Measurements from ENCODE around the gene GRIPAP1.

GRIPAP1 gene

DNA sequence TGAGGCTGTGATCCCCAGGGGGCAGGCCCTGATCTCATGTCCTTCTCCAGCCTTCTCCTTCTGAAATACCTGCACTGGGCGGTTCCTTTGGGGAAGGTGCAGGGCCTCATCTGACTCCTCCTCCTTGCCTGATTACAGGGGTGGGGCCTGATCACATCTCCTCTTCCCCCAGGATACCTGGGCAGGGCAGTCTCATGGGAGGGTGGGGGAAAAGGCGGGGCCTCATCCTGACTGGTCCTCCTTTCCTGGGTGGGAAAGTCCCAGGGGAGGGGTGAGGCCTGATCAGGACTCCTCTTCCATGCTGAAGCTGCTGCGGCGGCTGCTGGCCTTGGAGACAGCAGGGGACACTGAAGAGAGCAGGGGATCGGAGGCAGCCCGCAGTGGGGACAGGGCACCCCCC, 27.8 kb upstream of the GRIPAP1 start:
- no peak overlapping the region for H3K4me2 ChIP-seq (ENCODE audit: low read length)
- H3K9me3 ChIP-seq (replicated peaks; ENCODE audit: low read length), result no peaks in the 10 kb centered on the region
- H3K9ac ChIP-seq (ENCODE audit: low read depth, low read length), result no peak overlapping the region
- peaks cover 41% of the 10 kb centered on the region for H3K36me3 ChIP-seq (ENCODE audit: insufficient read depth, low read length)
- H3K27me3 ChIP-seq (ENCODE audit: control insufficient read depth, insufficient read depth, low read length), result no peaks in the 10 kb centered on the region
- H3K4me1 ChIP-seq (ENCODE audit: control insufficient read depth, insufficient read depth, low read length), result no peaks in the 10 kb centered on the region
- no peak overlapping the region for H3K4me3 ChIP-seq (ENCODE audit: low read length)

GRCh38 chrX:49019599-49020249, 17.7 kb upstream of the GRIPAP1 start:
- no peak overlapping the region for H3K9ac ChIP-seq (ENCODE audit: low read depth, low read length)
- H3K36me3 ChIP-seq (ENCODE audit: insufficient read depth, low read length), result no peaks in the 10 kb centered on the region
- no peaks in the 10 kb centered on the region for H3K4me1 ChIP-seq (ENCODE audit: control insufficient read depth, insufficient read depth, low read length)
- no peaks in the 10 kb centered on the region for H3K9me3 ChIP-seq (replicated peaks; ENCODE audit: low read length)
- H3K4me2 ChIP-seq (ENCODE audit: low read length), result no peak overlapping the region
- H3K27me3 ChIP-seq (ENCODE audit: control insufficient read depth, insufficient read depth, low read length), result no peaks in the 10 kb centered on the region
- H3K4me3 ChIP-seq (ENCODE audit: low read length), result no peak overlapping the region

DNA sequence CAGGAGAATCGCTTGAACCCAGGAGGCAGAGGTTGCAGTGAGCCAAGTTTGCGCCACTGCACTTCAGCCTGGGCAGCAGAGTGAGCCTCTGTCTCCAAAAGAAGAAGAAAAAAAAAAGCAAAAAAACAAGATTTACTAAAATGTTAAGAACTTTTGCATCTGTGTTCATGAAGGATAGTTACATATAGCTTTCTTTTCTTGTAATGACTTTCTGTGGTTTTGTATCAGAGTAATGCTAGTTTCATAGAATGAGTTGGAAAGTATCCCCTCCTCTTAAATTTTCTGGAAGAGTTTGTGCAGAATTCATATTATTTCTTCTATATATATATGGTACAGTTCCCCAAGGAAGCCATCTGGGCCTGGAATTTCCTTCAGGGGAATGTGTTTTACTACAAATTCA, 17.0 kb upstream of the GRIPAP1 start:
- Histone ChIP-seq H3K9ac (ENCODE audit: low read depth, low read length) (no peak overlapping the region), H3K27me3 (ENCODE audit: control insufficient read depth, insufficient read depth, low read length) (no peaks in the 10 kb centered on the region), H3K4me1 (ENCODE audit: control insufficient read depth, insufficient read depth, low read length) (no peaks in the 10 kb centered on the region), H3K4me2 (ENCODE audit: low read length) (no peak overlapping the region), H3K4me3 (ENCODE audit: low read length) (no peak overlapping the region), H3K9me3 (replicated peaks; ENCODE audit: low read length) (no peaks in the 10 kb centered on the region), H3K36me3 (ENCODE audit: insufficient read depth, low read length) (no peaks in the 10 kb centered on the region)

- Histone ChIP-seq H3K27me3 (ENCODE audit: control insufficient read depth, insufficient read depth, low read length) (no peaks in the 10 kb centered on the region), H3K4me1 (ENCODE audit: control insufficient read depth, insufficient read depth, low read length) (no peaks in the 10 kb centered on the region), H3K4me2 (ENCODE audit: low read length) (no peak overlapping the region), H3K4me3 (ENCODE audit: low read length) (no peak overlapping the region), H3K36me3 (ENCODE audit: insufficient read depth, low read length) (peaks cover 1% of the 10 kb centered on the region), H3K9ac (ENCODE audit: low read depth, low read length) (no peak overlapping the region), H3K9me3 (replicated peaks; ENCODE audit: low read length) (no peaks in the 10 kb centered on the region)
Measured at GRCh38 chrX:49003696-49004095, 1.6 kb upstream of the GRIPAP1 start.

- Histone ChIP-seq H3K4me2 (ENCODE audit: low read length) (peak overlapping the region; percentile 73), H3K27me3 (ENCODE audit: control insufficient read depth, insufficient read depth, low read length) (no peaks in the 10 kb centered on the region), H3K4me1 (ENCODE audit: control insufficient read depth, insufficient read depth, low read length) (no peaks in the 10 kb centered on the region), H3K36me3 (ENCODE audit: insufficient read depth, low read length) (peaks cover 12% of the 10 kb centered on the region), H3K9ac (ENCODE audit: low read depth, low read length) (peak overlapping the region; percentile 83), H3K9me3 (replicated peaks; ENCODE audit: low read length) (no peaks in the 10 kb centered on the region), H3K4me3 (ENCODE audit: low read length) (peak overlapping the region; percentile 87)
Measured at GRCh38 chrX:49001521-49002090, 458 bp downstream of the GRIPAP1 start.

DNA sequence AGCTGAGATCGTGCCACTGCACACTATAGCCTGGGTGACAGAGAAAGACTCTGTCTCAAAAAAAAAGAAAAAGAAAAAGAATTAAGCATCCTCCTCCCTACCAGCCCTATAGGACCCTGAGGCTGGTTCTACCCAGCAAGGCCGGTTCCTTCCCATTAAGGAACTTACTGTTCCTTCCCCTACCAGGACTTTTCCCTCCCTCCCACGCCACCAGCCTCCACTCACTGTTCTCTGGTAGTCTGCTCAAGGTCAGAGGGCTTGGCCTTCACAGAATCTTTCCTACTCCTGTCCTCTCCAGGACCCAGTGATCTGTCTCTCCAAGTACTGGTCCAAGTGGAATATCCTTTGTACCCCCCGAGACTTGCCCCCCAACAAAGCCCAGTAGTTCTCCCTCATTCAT, 1.4 kb downstream of the GRIPAP1 start:
- Histone ChIP-seq H3K27me3 (ENCODE audit: control insufficient read depth, insufficient read depth, low read length) (no peaks in the 10 kb centered on the region), H3K4me2 (ENCODE audit: low read length) (peak overlapping the region; percentile 73), H3K4me3 (ENCODE audit: low read length) (no peak overlapping the region)

DNA sequence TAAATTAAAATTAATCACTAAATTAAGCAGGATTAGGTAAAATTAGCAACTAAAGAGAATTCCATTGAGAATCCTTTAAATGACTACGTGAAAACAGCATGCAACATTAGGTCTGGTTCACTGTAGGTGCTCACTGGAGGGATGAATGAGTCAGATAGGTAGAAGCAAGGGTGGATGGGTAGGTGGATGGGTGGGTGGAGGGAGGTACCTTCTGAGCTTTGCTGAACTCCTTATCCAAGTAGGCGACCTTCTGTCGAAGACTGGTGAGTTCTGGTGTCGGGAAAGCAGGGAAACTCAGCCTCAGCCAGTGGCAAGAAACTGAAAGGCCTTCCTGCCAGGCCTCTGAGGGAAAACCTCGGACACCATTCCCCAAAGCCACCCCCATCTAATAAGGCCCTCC, 3.0 kb downstream of the GRIPAP1 start:
- peaks cover 14% of the 10 kb centered on the region for H3K36me3 ChIP-seq (ENCODE audit: insufficient read depth, low read length)
- no peaks in the 10 kb centered on the region for H3K27me3 ChIP-seq (ENCODE audit: control insufficient read depth, insufficient read depth, low read length)

More for the DNA sequence above, 1.4 kb downstream of the GRIPAP1 start:
- no peaks in the 10 kb centered on the region for H3K4me1 ChIP-seq (ENCODE audit: control insufficient read depth, insufficient read depth, low read length)
- H3K9me3 ChIP-seq (replicated peaks; ENCODE audit: low read length), result no peaks in the 10 kb centered on the region
- no peak overlapping the region for H3K9ac ChIP-seq (ENCODE audit: low read depth, low read length)
- peaks cover 14% of the 10 kb centered on the region for H3K36me3 ChIP-seq (ENCODE audit: insufficient read depth, low read length)

DNA sequence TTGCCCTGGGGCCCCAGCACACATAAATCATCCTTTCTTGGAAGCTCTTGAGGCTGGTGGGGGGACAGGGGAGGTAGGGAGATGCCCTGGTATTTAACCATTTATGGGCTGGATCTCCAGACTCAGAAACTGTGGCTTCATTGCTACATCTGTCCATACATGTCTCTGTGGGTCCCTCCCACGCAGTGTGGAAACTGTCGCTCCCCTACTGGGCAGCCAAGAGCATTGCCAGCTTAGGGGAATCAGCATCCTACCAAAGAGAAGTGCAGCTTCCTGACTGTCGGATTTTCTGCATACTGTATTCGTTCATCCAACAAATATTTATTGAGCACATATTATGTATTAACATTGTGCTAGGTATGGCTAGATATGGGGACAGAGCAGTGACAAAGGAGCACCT, 3.7 kb downstream of the GRIPAP1 start:
- no peaks in the 10 kb centered on the region for H3K27me3 ChIP-seq (ENCODE audit: control insufficient read depth, insufficient read depth, low read length)
- H3K36me3 ChIP-seq (ENCODE audit: insufficient read depth, low read length), result peaks cover 14% of the 10 kb centered on the region
- H3K9ac ChIP-seq (ENCODE audit: low read depth, low read length), result no peak overlapping the region
- no peak overlapping the region for H3K4me3 ChIP-seq (ENCODE audit: low read length)
- no peaks in the 10 kb centered on the region for H3K9me3 ChIP-seq (replicated peaks; ENCODE audit: low read length)
- H3K4me1 ChIP-seq (ENCODE audit: control insufficient read depth, insufficient read depth, low read length), result no peaks in the 10 kb centered on the region
- H3K4me2 ChIP-seq (ENCODE audit: low read length), result no peak overlapping the region

More for the DNA sequence above, 3.0 kb downstream of the GRIPAP1 start:
- no peaks in the 10 kb centered on the region for H3K4me1 ChIP-seq (ENCODE audit: control insufficient read depth, insufficient read depth, low read length)
- no peaks in the 10 kb centered on the region for H3K9me3 ChIP-seq (replicated peaks; ENCODE audit: low read length)
- no peak overlapping the region for H3K4me2 ChIP-seq (ENCODE audit: low read length)
- no peak overlapping the region for H3K4me3 ChIP-seq (ENCODE audit: low read length)
- H3K9ac ChIP-seq (ENCODE audit: low read depth, low read length), result no peak overlapping the region

- peaks cover 14% of the 10 kb centered on the region for H3K36me3 ChIP-seq (ENCODE audit: insufficient read depth, low read length)
- H3K9me3 ChIP-seq (replicated peaks; ENCODE audit: low read length), result no peaks in the 10 kb centered on the region
Measured at GRCh38 chrX:48997865-48998264, 4.2 kb downstream of the GRIPAP1 start.

GRCh38 chrX:48997455-48997854, 4.6 kb downstream of the GRIPAP1 start:
- Histone ChIP-seq H3K4me2 (ENCODE audit: low read length) (no peak overlapping the region), H3K36me3 (ENCODE audit: insufficient read depth, low read length) (peaks cover 14% of the 10 kb centered on the region), H3K4me1 (ENCODE audit: control insufficient read depth, insufficient read depth, low read length) (no peaks in the 10 kb centered on the region)

More at GRCh38 chrX:48997865-48998264, 4.2 kb downstream of the GRIPAP1 start:
- H3K4me2 ChIP-seq (ENCODE audit: low read length), result no peak overlapping the region
- H3K27me3 ChIP-seq (ENCODE audit: control insufficient read depth, insufficient read depth, low read length), result no peaks in the 10 kb centered on the region
- H3K9ac ChIP-seq (ENCODE audit: low read depth, low read length), result no peak overlapping the region
- no peaks in the 10 kb centered on the region for H3K4me1 ChIP-seq (ENCODE audit: control insufficient read depth, insufficient read depth, low read length)
- H3K4me3 ChIP-seq (ENCODE audit: low read length), result no peak overlapping the region

DNA sequence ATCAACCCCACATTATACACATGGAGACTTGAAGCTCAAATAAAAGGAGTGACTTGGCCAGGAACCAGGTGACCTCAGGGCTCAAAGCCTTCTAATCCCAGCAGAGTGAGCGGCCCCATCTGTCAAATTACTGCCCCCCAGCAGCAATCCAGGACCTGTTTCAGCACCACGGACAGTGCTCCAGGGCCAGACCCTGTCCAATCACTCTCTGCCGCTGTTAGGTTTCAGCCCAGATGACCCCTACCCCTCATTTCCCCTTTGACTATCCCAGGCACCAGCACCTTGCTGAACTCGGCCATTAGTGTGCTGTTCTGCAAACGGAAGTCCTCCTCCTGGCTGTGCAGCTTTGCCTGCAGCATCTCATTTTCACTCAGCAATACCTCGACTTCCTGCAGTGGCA, 5.1 kb downstream of the GRIPAP1 start:
- Histone ChIP-seq H3K36me3 (ENCODE audit: insufficient read depth, low read length) (peaks cover 14% of the 10 kb centered on the region), H3K9ac (ENCODE audit: low read depth, low read length) (no peak overlapping the region), H3K4me2 (ENCODE audit: low read length) (no peak overlapping the region), H3K27me3 (ENCODE audit: control insufficient read depth, insufficient read depth, low read length) (no peaks in the 10 kb centered on the region), H3K9me3 (replicated peaks; ENCODE audit: low read length) (no peaks in the 10 kb centered on the region), H3K4me3 (ENCODE audit: low read length) (no peak overlapping the region), H3K4me1 (ENCODE audit: control insufficient read depth, insufficient read depth, low read length) (no peaks in the 10 kb centered on the region)

More at GRCh38 chrX:48997455-48997854, 4.6 kb downstream of the GRIPAP1 start:
- H3K27me3 ChIP-seq (ENCODE audit: control insufficient read depth, insufficient read depth, low read length), result no peaks in the 10 kb centered on the region
- no peak overlapping the region for H3K9ac ChIP-seq (ENCODE audit: low read depth, low read length)
- H3K9me3 ChIP-seq (replicated peaks; ENCODE audit: low read length), result no peaks in the 10 kb centered on the region
- no peak overlapping the region for H3K4me3 ChIP-seq (ENCODE audit: low read length)

- Histone ChIP-seq H3K4me1 (ENCODE audit: control insufficient read depth, insufficient read depth, low read length) (no peaks in the 10 kb centered on the region), H3K9me3 (replicated peaks; ENCODE audit: low read length) (no peaks in the 10 kb centered on the region), H3K27me3 (ENCODE audit: control insufficient read depth, insufficient read depth, low read length) (no peaks in the 10 kb centered on the region), H3K9ac (ENCODE audit: low read depth, low read length) (no peak overlapping the region), H3K36me3 (ENCODE audit: insufficient read depth, low read length) (peaks cover 8% of the 10 kb centered on the region), H3K4me3 (ENCODE audit: low read length) (no peak overlapping the region), H3K4me2 (ENCODE audit: low read length) (no peak overlapping the region)
Measured at GRCh38 chrX:48992341-48992740, 9.7 kb downstream of the GRIPAP1 start.
